Colonic mucosa (tissue), 4 donors: ENCODE results near the gene DOCK10. TPM values are rescaled to one million over a fixed set of nuclear protein-coding genes. Genes with fewer than 3 reads are reported as not detected.

Experiments
- DNase-seq: peaks from one replicate; pipeline ENCODE4 v3.0.0-alpha.2; 2020
- H3K27ac ChIP-seq: fragments of 200-600 bp; one replicate; pipeline ENCODE4 v1.8.0; 2021
- H3K27me3 ChIP-seq: fragments of 200-600 bp; one replicate; pipeline ENCODE4 v1.8.0; 2021
- H3K36me3 ChIP-seq: fragments of 200-600 bp; one replicate; pipeline ENCODE4 v1.8.0; 2021
- H3K4me1 ChIP-seq: fragments of 200-600 bp; one replicate; pipeline ENCODE4 v1.8.0; 2021; ENCODE audit warnings: mild to moderate bottlenecking
- H3K4me3 ChIP-seq: fragments of 200-600 bp; one replicate; pipeline ENCODE4 v1.8.0; 2021
- H3K9ac ChIP-seq, 2 donors: one replicate each; pipeline ENCODE4 v1.7.0; 2013; ENCODE audit warnings: control low read depth in 2 of 2, low read depth in 2 of 2, low read length in 2 of 2
- H3K9me3 ChIP-seq: fragments of 200-600 bp; one replicate; pipeline ENCODE4 v1.8.0; 2021
- intact Hi-C: fragments of 100-400 bp; cut with DNase I; formaldehyde crosslinking; loops from one replicate; pipeline ENCODE4 v1.14.1; 2022
- total RNA-seq, 2 donors: library from RNA; stranded (reverse); fragmentation: NEBNext Ultra II Directional in 1 of 2; extraction: Animal tissue kit (Norgen Biotek cat#: 25700) in 1 of 2; gene quantifications; one replicate each; pipeline ENCODE4 v1.2.1, GENCODE V29; 2021
- TF ChIP-seq, protein P1 (sequence below): fragments of 200-600 bp; IDR thresholded peaks from one replicate; pipeline ENCODE4 v1.8.0; 2022; ENCODE audit warnings: antibody characterized with exemption, mild to moderate bottlenecking
- donor health status: healthy.
- donor health status: DM: no; HTN: no; CAD: no.
- donor health status: DM: no; HTN: no; CAD: no.

Gene DOCK10
- total RNA-seq, 2 donors from 2014 or later: 13.5 to 17.4 TPM

GRCh38 chr2:224931956-224932355, 110.3 kb downstream of the DOCK10 start:
- Histone ChIP-seq H3K4me1 (no peaks in the 10 kb centered on the region), H3K27me3 (no peaks in the 10 kb centered on the region), H3K4me3 (no peak overlapping the region), H3K9me3 (no peaks in the 10 kb centered on the region), H3K27ac (no peak overlapping the region), H3K36me3 (no peaks in the 10 kb centered on the region), H3K9ac (no peak overlapping the region)
- no peak for DNase-seq
- intact Hi-C loops: loop anchor here (10.0 kb wide), 1 partner anchor 63 kb away; no protein-coding TSS in a partner anchor
- TF ChIP-seq, protein P1, sequence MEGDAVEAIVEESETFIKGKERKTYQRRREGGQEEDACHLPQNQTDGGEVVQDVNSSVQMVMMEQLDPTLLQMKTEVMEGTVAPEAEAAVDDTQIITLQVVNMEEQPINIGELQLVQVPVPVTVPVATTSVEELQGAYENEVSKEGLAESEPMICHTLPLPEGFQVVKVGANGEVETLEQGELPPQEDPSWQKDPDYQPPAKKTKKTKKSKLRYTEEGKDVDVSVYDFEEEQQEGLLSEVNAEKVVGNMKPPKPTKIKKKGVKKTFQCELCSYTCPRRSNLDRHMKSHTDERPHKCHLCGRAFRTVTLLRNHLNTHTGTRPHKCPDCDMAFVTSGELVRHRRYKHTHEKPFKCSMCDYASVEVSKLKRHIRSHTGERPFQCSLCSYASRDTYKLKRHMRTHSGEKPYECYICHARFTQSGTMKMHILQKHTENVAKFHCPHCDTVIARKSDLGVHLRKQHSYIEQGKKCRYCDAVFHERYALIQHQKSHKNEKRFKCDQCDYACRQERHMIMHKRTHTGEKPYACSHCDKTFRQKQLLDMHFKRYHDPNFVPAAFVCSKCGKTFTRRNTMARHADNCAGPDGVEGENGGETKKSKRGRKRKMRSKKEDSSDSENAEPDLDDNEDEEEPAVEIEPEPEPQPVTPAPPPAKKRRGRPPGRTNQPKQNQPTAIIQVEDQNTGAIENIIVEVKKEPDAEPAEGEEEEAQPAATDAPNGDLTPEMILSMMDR: no peak

DNA sequence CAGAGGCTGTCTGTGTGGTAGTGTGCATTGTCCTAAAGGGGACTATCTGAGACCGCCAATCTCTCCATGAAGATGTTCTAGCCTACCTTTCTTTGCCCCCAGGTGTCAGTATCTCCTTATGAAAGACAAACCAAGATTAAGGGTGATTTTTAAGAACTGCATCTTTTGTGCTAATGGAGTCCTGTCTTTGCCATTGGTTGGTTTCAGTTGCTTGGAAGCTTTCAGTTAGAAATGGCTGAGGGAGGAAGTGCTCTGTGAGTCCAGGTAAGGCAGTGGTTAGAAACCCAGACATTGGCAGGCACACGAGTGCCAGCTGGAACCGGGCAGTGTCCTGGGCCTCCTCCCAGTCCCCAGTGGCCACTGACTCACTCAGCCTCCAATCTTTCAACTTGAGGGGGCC, 111.3 kb downstream of the DOCK10 start:
- Histone ChIP-seq H3K4me1 (peaks cover 7% of the 10 kb centered on the region), H3K4me3 (no peak overlapping the region), H3K27me3 (no peaks in the 10 kb centered on the region), H3K9me3 (no peaks in the 10 kb centered on the region), H3K27ac (no peak overlapping the region), H3K36me3 (no peaks in the 10 kb centered on the region), H3K9ac (no peak overlapping the region)
- DNase-seq: no peak
- intact Hi-C loops: loop anchor here (10.0 kb wide), 1 partner anchor 64 kb away; no protein-coding TSS in a partner anchor
- TF ChIP-seq, protein P1: no peak

DNA sequence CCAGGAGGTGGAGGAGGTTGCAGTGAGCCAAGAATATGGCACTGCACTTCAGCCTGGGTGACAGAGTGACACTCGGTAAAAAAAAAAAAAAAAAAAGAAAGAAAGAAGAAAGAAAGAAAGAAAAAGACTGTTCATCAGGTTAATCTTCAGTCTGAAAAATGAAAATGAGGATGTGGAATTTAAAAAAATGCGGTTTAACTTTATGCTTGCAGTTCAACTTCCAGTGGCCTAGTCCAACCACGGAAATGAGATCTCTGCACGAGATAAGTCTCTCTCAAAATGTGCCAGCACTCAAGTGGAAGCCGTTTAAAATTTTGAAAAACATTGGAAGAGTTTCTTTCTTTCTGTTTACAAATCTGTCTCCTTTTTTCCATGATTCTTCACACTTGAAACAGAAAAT, 112.1 kb downstream of the DOCK10 start:
- no peak overlapping the region for H3K27ac ChIP-seq
- no peak overlapping the region for H3K9ac ChIP-seq
- intact Hi-C loops: loop anchor here (10.0 kb wide), 1 partner anchor 65 kb away; no protein-coding TSS in a partner anchor
- no peak overlapping the region for H3K4me3 ChIP-seq
- no peaks in the 10 kb centered on the region for H3K27me3 ChIP-seq
- H3K36me3 ChIP-seq: no peaks in the 10 kb centered on the region
- DNase-seq: no peak
- TF ChIP-seq, protein P1: no peak
- H3K4me1 ChIP-seq: peaks cover 8% of the 10 kb centered on the region
- no peaks in the 10 kb centered on the region for H3K9me3 ChIP-seq

DNA sequence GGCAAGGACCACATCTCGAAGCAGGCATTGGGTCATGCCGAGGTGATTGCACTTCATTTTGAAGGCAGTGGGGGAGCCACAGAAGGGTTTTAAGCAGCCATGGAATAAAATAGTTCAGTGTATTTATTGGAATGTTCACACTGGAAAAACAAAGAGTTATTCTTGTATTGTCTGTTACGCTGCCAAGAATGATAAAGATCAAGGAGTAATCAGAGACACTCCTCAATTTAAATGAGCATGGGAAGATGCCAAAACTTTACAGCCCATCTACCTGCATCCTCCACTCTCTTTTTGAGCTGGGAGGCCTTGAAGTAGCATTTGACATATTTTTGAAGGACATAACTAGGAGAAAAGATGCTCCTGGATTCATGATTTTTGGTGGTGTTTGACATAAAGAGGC, 112.8 kb downstream of the DOCK10 start:
- Histone ChIP-seq H3K4me3 (no peak overlapping the region), H3K36me3 (no peaks in the 10 kb centered on the region), H3K4me1 (peaks cover 8% of the 10 kb centered on the region), H3K9me3 (no peaks in the 10 kb centered on the region), H3K27ac (no peak overlapping the region), H3K27me3 (no peaks in the 10 kb centered on the region), H3K9ac (no peak overlapping the region)
- intact Hi-C loops: no loop called here
- TF ChIP-seq, protein P1: no peak
- DNase-seq: no peak

DNA sequence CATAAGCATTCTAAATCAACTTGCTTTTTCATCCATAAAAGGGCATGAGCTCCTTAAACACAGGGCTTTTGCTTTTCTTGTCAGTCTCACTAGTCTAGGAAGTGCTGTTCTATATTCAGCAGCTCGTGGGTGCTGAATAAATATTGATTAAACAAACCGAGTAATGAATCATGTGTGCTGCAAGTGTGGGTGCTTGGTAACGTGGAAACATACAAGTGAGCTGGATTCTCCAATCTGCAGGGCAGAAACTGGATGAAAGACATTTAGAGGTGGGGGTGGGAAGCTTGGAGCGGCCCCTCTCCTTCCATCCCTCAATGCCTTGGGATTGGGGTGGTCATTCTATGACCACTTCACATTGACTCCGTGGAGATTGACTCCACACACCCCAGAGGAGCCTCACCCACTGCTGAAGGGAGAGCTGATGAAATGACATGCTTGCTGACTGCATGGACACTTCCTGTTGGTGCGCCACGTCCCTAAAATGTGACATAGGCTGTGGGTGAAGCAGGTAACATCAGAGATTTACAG, 114.6 kb downstream of the DOCK10 start:
- H3K27me3 ChIP-seq: no peaks in the 10 kb centered on the region
- H3K27ac ChIP-seq: peak overlapping the region; percentile 51
- intact Hi-C loops: no loop called here
- no peaks in the 10 kb centered on the region for H3K36me3 ChIP-seq
- DNase-seq: no peak
- H3K9ac ChIP-seq: no peak overlapping the region
- TF ChIP-seq, protein P1: no peak
- no peaks in the 10 kb centered on the region for H3K9me3 ChIP-seq
- peaks cover 8% of the 10 kb centered on the region for H3K4me1 ChIP-seq
- H3K4me3 ChIP-seq: no peak overlapping the region
